ENCODE data around the gene ARRDC3.
A peak's percentile ranks its signal among the peaks of the same experiment; 100 is the strongest.
"Not testable (repeated sequence)": the region's sequence is repeated elsewhere in the genome, so short reads cannot be mapped to it uniquely, and the experiment has no call there.

Gene ARRDC3

DNA sequence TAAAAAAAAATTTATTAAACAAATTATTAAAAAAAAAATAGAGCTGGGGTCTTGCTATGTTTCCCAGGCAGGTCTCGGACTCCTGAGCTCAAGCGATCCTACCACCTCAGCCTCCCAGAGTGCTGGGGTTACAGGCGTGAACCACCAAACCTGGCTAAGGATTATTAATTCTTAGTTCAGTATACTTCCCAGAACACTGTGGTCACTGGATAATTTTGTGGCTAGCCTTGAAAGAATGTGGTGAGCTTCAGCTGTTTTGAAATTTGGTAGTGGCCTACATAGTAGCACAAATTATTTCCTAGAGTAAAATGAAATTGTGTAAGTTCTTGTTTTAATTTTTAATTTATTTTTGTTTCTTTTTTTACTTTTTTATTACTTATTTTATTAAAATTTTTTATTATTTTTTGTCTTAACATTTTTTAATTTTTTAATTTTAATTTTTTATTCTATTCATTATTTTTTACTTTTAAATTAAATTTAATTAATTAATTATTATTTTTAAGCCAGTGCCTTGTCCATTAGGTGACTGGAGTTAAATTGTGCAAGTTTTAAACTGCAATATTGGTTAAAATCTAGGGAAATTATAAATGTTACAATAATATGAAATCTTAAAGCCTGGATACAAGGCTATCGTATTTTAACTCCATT, 23.0 kb downstream of the ARRDC3 start:
- no peak for DNase-seq

DNA sequence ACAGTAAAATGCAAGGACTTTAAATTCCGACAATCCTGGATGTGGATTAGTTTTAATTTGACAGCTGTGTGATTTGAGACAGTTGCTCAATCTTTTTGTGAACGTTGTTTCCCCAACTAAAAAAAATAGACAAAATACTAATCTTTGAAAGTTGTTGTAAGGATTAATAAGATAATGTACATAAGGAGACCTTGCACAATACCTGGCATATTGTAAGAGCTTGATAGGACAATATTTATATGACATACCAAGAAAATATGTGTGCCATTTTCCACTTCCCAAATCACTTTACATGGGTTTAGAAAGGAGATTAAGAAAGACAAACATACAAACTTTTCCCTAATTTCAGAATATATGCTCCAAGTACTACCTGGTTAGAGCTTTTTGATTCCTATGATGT, 25.3 kb downstream of the ARRDC3 start:
- DNase-seq = no peak

DNA sequence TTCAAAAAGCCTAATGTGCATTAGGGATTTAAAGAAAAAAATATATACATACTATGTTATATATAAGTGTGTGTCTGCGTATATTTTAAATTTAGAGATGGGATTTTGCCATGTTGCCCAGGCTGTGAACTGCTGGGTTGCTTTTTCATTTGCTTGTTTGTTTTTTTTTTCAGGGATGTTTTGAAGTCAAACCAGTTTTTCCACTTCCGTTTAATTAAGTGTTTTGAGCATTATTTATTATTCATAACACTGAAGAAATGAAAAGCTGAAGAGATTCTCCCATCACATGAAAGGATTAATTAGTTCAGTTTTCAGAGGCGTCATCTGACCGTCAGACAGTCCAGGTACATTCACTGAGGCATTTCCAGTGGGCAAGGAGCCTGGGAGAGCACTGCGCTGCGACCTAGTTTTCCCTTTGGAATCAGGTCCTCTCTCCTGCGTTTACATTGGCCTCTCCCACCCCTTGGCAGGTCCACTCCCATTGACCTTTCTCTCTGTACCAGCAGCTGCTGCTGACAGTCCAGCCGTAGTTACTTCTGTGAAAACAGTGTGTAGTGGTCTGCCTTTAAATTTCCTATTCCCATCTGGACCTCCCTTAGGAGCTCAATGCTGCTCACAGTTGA, 26.0 kb downstream of the ARRDC3 start:
- DNase-seq = no peak

DNA sequence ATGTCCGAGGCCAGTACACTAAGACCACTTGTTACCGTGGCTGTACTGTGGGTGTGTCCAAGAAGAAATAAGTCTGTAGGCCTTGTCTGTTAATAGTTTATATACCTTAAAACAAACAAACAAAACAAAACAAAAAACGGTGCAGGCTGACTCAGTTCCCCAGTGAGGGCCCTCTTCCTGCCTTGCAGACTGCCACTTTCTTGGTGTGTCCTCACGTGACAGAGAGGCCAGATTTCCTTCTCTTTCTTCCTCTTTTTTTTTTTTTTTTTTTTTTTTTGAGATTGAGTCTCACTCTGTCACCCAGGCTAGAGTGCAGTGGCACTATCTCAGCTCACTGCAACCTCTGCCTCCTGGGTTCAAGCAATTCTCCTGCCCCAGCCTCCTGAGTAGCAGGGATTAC, 28.2 kb downstream of the ARRDC3 start:
- not testable (repeated sequence) for DNase-seq

DNA sequence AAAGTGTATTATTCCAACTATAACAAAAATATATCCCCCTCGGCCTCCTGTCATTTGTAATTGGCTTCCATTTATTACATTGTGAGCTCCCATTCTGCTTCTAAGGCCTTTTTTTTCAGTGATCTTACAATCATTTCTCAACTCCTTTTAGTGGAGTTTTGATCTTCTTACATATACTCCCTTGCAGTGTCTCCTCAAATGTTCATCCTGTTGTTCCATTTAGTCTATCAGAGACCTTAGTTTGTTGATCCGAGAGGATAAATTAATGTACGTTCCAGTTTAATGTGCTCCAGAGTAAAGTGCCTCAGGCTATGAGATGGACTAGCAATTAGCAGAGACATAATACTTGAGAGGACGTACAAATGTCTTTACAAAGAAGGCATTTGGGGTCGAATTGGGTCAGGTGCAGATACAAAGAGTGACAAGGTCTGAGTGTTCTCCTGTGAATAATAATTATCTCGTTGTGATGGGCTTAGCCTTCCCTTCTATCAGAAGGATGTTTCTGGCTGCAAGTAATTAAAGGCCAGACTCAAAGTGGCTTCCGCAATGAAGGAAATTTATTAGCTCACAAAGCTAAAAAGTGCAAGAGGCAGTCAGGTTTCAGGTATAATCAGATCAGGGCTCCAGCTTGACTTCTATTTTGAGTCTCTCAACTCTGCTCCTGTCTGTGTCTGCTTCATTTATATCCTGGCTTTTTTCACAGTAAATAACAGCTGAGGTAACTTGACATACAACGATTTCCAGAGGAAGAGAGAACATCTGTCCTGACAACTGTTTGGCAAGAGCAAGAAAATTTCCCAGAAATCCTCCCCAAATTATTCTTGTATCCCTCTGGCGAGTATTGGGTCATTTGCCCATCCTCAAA, 30.1 kb downstream of the ARRDC3 start:
- DNase-seq = no peak

DNA sequence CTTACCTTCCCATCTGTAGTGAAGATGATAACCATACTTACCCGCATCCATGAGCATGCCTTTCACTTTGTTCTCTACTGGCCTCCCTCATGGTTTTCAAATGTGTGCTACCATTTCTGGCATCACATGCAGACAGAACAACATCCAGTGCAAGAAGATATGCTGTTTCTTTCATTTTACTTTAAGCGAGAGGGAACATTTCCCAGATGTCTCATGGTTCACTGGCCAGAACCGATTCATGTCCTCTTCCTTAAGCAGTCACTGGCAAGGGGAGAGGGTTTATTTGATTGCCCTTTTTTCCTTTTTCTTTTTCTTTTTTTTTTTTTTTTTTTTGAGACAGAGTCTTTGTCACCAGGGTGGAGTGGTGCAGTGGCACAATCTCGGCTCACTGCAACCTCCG, 37.7 kb downstream of the ARRDC3 start:
- no peak for DNase-seq

DNA sequence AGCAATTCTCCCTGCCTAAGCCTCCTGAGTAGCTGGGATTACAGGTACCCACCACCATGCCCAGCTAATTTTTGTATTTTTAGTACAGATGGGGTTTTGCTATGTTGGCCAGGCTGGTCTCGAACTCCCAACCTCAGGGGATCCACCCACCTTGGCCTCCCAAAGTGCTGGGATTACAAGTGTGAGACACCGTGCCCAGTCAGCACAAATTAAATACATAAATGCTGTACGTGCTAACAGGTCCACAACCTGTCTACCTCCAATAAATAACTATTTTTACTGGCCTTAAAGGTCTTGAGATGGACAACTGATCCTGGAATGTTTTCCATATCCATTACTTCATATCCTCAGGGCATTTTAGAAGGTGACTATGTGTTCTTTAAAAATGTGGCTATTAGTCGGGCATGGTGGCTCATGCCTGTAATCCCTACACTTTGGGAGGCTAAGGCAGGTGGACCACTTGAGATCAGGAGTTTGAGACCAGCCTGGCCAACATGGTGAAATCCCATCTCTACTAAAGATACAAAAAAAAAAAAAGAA, 38.4 kb downstream of the ARRDC3 start:
- not testable (repeated sequence) for DNase-seq

DNA sequence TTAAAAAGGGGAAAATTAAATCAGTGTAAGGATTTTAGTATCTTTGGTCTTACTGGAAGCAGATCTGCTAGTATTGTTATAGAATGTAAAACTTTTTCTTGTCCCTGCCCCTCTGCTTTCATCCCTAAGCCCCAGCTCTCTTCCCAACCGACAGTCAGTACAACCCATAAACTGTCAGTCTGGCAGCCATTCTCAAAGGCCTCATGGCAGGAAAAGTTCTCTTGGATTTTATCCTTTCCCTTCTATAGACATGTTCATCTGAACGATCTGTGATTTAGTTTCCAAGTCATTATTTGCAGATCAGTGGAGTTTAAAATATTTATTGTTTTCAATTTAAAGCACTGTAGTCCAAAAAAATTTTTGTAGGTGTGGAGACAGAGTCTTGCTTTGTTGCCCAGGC, 39.2 kb downstream of the ARRDC3 start:
- DNase-seq = no peak

DNA sequence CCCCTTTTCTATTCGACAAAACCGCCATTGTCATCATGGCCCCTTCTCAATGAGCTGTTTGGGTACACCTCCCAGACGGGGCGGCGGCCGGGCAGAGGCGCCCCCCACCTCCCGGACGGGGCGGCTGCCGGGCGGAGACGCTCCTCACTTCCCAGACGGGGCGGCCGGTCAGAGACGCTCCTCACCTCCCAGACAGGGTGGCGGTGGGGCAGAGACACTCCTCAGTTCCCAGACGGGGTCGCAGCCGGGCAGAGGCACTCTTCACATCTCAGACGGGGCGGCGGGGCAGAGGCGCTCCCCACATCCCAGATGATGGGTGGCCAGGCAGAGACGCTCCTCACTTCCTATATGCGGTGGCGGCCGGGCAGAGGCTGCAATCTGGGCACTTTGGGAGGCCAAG, 40.2 kb downstream of the ARRDC3 start:
- DNase-seq = not testable (repeated sequence)

DNA sequence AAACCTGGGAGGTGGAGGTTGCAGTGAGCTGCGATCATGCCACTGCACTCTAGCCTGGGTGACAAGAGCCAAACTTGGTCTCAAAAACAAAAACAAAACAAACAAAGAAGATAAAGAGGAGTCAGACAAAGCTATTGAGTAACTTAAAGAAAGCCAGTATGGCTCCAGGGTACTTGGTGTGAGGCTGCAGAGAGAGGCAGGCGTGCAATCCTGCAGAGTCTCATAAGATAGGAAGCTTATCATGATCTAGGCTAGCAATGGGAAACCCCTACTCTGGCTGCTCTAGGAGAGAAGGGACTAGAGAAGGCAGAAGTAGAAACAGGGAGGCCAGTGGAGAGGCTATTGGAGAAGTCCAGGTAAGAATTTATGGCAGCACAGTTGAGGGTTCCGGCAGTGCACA, 42.0 kb downstream of the ARRDC3 start:
- DNase-seq = no peak

DNA sequence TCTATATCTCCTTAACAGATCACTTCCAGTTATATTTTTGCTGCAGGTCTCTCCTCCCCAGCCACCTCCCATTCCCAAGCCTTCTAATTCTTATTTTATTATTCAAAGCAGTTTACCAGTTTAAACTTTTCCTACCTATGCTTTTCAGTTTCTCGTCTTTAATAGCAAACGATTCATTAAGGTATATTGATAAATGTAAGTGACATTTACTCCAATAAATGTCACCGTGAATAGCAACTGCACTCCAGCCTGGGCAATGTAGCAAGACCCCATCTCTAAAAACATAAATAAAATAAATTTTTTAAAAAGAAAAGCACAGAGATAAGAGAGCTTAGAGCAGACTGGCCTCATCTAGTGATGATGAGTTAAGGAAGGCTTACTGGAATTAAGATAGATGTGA, 42.6 kb downstream of the ARRDC3 start:
- no peak for DNase-seq

DNA sequence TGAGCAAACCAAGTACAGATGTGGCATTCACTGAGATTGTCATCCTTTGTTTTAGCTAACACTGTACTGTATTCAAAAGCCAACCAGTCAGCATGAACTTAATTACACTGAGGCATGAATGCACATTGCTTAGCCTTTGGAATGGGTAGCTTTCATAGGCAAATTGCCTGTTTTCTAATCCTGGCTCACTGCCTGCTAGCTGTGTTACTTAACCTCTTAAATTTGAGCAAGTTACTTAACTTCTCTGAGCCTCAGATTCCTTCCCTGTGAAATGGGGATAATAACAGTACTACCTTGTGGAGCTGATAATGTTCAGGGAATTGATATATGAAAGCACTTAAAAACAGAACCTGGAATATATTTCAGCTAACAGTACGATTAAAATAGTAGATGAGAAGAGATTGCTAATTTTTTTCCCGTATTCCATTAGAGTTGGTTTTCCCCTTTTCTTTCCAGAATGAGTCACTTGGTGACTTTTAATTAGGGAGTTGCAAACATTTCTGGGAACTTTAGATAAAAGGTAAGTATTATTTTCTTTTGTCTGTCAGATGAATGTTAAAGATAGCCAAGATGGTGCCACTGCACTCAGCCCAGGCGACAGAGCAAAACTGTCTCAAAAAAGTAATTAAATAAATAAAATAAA, 43.9 kb downstream of the ARRDC3 start:
- peak; percentile 22 for DNase-seq

DNA sequence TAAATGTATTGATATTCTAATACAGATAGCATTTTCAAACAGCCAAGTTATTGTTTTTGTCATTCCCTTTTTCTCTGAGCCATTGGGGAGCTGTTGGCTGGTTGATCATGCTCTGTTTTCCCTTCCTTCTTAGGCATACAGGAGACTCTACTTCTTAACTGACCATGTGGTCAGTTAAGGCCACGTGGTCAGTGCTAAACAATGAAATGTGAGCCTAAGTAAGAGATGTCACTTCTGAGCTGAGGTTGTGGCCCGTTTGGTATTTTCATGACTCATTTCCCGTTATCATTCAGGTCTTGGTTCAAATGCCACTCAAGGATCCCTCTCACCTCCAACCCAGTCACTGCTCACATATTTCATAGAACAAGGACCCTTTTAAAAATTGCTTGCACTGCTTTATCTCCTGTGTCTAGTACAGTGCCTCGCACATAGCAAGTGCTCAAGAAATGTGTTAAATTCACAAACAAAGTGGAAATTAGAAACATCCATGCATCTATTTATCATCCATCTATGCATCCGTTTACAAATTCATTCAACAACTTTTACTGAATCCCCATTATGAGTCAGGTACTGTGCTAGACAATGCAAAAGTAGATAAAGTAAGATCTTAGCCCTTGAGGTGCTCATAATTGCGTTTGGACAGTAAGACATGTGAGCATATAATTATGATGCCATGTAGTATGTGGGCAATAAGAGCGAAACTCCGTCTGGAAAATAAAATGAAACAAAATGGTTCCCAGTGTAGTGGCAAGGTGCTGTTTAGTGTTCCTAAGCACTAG, 50.7 kb downstream of the ARRDC3 start:
- DNase-seq = no peak

DNA sequence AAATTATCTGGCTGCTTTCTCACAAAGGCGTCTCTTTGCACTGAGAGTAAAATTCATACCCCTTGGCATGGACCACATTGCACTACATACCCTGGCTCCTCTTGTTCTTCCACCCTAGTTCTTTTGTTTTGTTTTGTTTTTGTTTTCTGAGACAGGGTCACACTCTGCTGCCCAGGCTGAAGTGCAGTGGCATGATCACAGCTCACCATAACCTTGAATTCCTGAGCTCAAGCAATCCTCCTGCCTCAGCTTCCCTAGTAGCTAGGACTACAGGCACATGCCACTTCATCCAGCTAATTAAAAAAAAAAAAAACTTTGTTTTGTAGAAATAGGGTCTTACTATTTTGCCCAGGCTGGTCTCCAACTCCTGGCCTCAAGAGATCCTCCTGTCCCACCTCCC, 51.4 kb downstream of the ARRDC3 start:
- DNase-seq = no peak

DNA sequence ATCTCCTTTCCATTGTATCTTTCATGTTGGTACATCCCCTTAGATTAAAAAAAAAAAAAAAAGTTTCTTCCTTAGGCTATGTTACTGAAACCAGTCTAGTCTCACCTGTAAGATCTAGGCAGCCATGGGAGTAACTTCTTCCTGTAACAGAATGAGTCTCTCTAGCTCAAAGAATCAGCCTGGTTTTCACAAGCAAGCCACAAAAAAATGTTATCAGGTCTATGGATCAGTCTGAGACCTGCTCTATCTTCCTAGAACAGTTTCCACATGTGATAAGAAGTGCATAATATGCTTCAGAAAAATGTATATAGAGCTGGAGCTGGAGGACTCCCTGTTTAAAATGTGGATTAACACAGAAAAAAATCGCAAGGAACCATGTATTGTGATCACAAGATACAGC, 53.8 kb downstream of the ARRDC3 start:
- no peak for DNase-seq

DNA sequence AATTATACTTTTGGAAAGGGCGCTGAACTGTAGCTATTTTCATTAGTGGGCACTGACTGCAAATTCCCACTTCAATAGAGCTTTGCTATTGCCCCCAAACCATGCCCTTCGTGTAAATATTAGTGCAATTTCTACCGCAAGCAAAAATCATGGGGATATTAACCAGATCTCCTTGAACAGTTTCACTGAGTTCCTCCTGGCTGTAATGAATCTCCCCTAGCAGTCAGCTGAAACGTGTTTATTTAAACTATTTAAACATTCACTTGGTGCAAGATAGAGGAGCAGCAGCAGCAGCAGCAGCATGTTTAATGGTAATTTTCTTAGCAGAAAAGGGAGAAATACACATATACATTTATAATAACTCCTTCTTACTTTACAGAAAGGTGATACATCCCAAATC, 54.4 kb downstream of the ARRDC3 start:
- no peak for DNase-seq

DNA sequence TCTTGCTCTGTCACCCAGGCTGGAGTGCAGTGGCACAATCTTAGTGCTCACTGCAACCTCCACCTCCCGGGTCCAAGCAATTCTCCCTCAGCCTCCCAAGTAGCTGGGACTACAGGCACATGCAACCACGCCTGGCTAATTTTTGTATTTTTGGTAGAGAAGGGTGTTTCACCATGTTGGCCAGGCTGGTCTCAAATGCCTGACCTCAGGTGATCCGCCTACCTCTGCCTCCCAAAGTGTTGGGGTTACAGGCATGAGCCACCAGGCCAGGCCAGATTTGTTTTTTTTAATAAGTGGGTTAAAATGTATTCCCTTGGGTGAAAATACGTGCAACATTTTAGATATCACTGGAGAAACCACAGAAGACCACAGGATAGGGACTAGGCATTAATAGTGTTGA, 60.1 kb downstream of the ARRDC3 start:
- DNase-seq = not testable (repeated sequence)

DNA sequence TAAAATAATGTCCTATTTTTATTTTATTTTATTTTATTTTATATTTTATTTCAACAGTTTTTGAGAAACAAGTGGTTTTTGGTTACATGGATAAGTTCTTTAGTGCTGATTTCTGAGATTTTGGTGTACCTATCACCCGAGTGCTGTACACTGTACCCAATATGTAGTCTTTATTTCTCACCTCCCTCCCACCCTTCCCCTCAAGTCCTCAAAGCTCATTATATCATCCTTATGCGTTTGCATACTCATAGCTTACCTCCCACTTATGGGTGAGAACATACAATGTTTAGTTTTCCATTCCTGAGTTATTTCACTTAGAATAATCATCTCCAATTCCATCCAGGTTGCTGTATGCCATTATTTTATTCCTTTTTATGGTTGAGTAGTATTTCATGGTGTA, 63.5 kb downstream of the ARRDC3 start:
- no peak for DNase-seq

DNA sequence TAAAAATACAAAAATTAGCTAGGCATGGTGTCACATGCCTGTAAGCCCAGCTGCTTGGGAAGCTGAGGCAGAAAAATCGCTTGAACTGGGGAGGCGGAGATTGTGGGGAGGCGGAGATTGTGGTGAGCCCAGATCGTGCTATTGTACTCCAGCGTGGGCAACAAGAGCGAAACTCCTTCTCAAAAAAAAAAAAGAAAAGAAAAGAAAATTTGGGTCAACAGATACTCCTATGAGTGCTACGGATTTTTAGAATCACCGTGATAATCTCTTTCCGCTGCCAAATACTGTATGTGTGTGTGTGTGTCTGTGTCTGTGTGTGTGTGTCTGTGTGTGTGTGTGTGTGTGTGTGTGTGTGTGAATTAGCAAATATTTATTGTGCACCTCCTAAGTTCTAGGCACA, 64.4 kb downstream of the ARRDC3 start:
- no peak for DNase-seq

All from midbrain (tissue), 1 donor.